ENCODE data around the gene RAB27B.

The RAB27B gene

GRCh38 chr18:54919412-54919811 is 91.1 kb downstream of the RAB27B start (continued):
- TF ChIP-seq, protein P1, sequence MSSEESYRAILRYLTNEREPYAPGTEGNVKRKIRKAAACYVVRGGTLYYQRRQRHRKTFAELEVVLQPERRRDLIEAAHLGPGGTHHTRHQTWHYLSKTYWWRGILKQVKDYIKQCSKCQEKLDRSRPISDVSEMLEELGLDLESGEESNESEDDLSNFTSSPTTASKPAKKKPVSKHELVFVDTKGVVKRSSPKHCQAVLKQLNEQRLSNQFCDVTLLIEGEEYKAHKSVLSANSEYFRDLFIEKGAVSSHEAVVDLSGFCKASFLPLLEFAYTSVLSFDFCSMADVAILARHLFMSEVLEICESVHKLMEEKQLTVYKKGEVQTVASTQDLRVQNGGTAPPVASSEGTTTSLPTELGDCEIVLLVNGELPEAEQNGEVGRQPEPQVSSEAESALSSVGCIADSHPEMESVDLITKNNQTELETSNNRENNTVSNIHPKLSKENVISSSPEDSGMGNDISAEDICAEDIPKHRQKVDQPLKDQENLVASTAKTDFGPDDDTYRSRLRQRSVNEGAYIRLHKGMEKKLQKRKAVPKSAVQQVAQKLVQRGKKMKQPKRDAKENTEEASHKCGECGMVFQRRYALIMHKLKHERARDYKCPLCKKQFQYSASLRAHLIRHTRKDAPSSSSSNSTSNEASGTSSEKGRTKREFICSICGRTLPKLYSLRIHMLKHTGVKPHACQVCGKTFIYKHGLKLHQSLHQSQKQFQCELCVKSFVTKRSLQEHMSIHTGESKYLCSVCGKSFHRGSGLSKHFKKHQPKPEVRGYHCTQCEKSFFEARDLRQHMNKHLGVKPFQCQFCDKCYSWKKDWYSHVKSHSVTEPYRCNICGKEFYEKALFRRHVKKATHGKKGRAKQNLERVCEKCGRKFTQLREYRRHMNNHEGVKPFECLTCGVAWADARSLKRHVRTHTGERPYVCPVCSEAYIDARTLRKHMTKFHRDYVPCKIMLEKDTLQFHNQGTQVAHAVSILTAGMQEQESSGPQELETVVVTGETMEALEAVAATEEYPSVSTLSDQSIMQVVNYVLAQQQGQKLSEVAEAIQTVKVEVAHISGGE (tag by site-specific recombination; conservative IDR thresholded peaks at IDR 0.05; ENCODE audit: low read depth) = no peak
- TF ChIP-seq ZNF302 (tag by site-specific recombination; IDR thresholded peaks at IDR 0.05; ENCODE audit: low read depth) = no peak
- TF ChIP-seq ZBTB48 (tag by site-specific recombination; IDR thresholded peaks at IDR 0.05) = no peak

DNA sequence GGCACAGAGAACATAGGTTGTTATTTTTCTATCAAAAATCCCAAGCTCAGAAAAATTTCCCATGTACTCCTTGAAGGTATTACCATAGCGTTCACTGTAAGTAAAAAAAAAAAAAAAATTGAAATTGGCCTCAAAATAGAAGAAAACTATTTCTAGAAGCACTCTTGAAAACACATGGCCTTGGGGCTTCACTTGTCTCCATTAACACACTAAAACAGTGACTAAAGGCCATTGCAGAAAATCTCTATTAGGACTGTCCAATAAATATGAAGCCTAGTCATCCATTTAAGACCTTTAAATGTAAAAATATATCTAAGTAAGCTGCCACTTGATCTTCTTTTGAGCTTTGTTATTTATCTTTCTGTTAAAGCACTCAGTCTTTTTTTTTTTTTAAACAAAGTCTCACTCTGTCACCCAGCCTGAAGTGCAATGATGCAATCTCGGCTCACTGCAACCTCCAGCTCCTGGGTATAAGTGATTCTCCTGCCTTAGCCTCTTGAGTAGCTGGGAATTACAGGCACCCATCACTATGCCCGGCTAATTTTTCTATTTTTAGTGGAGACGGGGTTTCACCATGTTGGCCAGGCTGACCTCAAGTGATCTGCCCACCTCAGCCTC is 95.2 kb downstream of the RAB27B start:
- Histone ChIP-seq H3K9me3 (ENCODE audit: control insufficient read depth, insufficient read depth, low read depth, low read length) (no peaks in the 10 kb centered on the region), H3K4me3 (ENCODE audit: low read depth, low read length) (no peak overlapping the region), H3K27ac (ENCODE audit: extremely low read depth, low read depth, low read length) (no peak overlapping the region), H3K36me3 (ENCODE audit: control insufficient read depth in 2 of 2, insufficient read depth in 1 of 2, low read length in 2 of 2) (no peaks in the 10 kb centered on the region), H3K4me1 (ENCODE audit: control insufficient read depth, insufficient read depth, low read length) (no peaks in the 10 kb centered on the region)
- ChIA-PET CTCF (interaction anchor here (0.7 kb wide), 1 partner anchor 244 kb away, joined by 4 read pairs; no protein-coding TSS in a partner anchor), POLR2A (no interaction called here)
- TF ChIP-seq SP7 (tag by site-specific recombination; IDR thresholded peaks at IDR 0.05) (no peak), PATZ1 (tag by site-specific recombination; IDR thresholded peaks at IDR 0.05) (no peak), ZFP41 (tag by site-specific recombination; IDR thresholded peaks at IDR 0.05; ENCODE audit: borderline replicate concordance) (no peak)

DNA sequence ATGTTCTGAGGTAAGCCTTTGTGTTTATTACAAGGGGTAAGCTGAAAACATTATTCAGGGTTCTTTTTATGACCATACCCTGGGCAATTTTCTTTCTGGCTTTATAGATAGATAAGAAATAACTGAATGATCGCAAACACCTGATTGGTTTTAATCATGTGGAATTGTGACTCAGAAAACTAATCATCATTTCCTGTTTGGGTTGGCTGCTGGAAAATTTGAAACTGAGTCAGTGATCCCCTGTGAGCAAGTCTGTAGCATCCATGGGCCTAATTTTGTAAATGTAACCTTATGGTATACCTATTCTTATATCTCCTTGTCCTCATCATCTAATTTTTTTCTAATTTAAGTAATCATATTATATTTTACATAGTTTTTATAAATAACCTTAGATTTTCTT is 96.7 kb downstream of the RAB27B start:
- no peak overlapping the region for H3K4me3 ChIP-seq (ENCODE audit: low read depth, low read length)
- H3K4me1 ChIP-seq (ENCODE audit: control insufficient read depth, insufficient read depth, low read length) = no peaks in the 10 kb centered on the region
- POLR2A ChIA-PET = no interaction called here
- H3K9me3 ChIP-seq (ENCODE audit: control insufficient read depth, insufficient read depth, low read depth, low read length) = no peaks in the 10 kb centered on the region
- H3K27ac ChIP-seq (ENCODE audit: extremely low read depth, low read depth, low read length) = no peak overlapping the region
- TF ChIP-seq ZNF132 (tag by site-specific recombination; IDR thresholded peaks at IDR 0.05; ENCODE audit: borderline replicate concordance) (no peak), ZNF785 (tag by site-specific recombination; IDR thresholded peaks at IDR 0.05) (no peak), ZNF350 (tag by site-specific recombination; IDR thresholded peaks at IDR 0.05) (no peak), ZNF830 (tag by site-specific recombination; IDR thresholded peaks at IDR 0.05; ENCODE audit: low read depth) (no peak), GFI1B (tag by site-specific recombination; IDR thresholded peaks at IDR 0.05) (no peak), ZNF140 (tag by site-specific recombination; IDR thresholded peaks at IDR 0.05) (no peak)
- TF ChIP-seq, protein P2, sequence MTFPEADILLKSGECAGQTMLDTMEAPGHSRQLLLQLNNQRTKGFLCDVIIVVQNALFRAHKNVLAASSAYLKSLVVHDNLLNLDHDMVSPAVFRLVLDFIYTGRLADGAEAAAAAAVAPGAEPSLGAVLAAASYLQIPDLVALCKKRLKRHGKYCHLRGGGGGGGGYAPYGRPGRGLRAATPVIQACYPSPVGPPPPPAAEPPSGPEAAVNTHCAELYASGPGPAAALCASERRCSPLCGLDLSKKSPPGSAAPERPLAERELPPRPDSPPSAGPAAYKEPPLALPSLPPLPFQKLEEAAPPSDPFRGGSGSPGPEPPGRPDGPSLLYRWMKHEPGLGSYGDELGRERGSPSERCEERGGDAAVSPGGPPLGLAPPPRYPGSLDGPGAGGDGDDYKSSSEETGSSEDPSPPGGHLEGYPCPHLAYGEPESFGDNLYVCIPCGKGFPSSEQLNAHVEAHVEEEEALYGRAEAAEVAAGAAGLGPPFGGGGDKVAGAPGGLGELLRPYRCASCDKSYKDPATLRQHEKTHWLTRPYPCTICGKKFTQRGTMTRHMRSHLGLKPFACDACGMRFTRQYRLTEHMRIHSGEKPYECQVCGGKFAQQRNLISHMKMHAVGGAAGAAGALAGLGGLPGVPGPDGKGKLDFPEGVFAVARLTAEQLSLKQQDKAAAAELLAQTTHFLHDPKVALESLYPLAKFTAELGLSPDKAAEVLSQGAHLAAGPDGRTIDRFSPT (tag by site-specific recombination; IDR thresholded peaks at IDR 0.05) = no peak
- no peaks in the 10 kb centered on the region for H3K36me3 ChIP-seq (ENCODE audit: control insufficient read depth in 2 of 2, insufficient read depth in 1 of 2, low read length in 2 of 2)
- CTCF ChIA-PET = no interaction called here

Data from HEK293 (cell line).